ENCODE data around the gene RBM48. TPM values are rescaled to one million over a fixed set of nuclear protein-coding genes. Genes with fewer than 3 reads are reported as not detected.

The RBM48 gene
- polyA plus RNA-seq, 3 donors, result 17.6 to 21.7 (median 18.5) TPM

Other genes starting within 250 kb of the RBM48 start
- 10 to 100 TPM; 35.1 to 72.6 (median 42.5) TPM for gene GATAD1, start 81.3 kb upstream of the RBM48 start, polyA plus RNA-seq (ENCODE audit: insufficient read length in 3 of 3)
- 1 to 10 TPM in 1 of 3 donors, under 1 TPM in 2; 0.73 to 2.5 (median 0.82) TPM for gene ERVW-1, start 50.8 kb upstream of the RBM48 start, polyA plus RNA-seq (ENCODE audit: insufficient read length in 3 of 3)
- gene PEX1, start 275 bp upstream of the RBM48 start, polyA plus RNA-seq (ENCODE audit: insufficient read length in 3 of 3), result 10 to 100 TPM; 29.5 to 49.8 (median 38.5) TPM
- gene FAM133B, start 61.6 kb downstream of the RBM48 start, polyA plus RNA-seq (ENCODE audit: insufficient read length in 3 of 3), result 10 to 100 TPM; 39.3 to 56.1 (median 49.8) TPM

Measured in renal cortex interstitium (tissue), 3 donors.